HG03575 (cell line): ENCODE results near the gene SLC66A2.
"Not testable (repeated sequence)": the region's sequence is repeated elsewhere in the genome, so short reads cannot be mapped to it uniquely, and the experiment has no call there.

ENCODE experiments used
- ATAC-seq: cut with Tn5 transposase; IDR thresholded peaks from one replicate; pipeline ENCODE4 v1.9.1; 2021; ENCODE audit not compliant: unreplicated experiment, insufficient number of reproducible peaks, low FRiP score; ENCODE audit errors: extremely low read depth

The SLC66A2 gene

GRCh38 chr18:79897940-79898625, 53.4 kb downstream of the SLC66A2 start:
- ATAC-seq = no peak

- ATAC-seq = no peak
These were observed 54.7 kb downstream of the SLC66A2 start for GRCh38 chr18:79896738-79897137.

GRCh38 chr18:79890674-79891073, 60.8 kb downstream of the SLC66A2 start:
- no peak for ATAC-seq

- no peak for ATAC-seq
These were observed 61.9 kb downstream of the SLC66A2 start for GRCh38 chr18:79889569-79889968.

GRCh38 chr18:79888016-79888415, 63.4 kb downstream of the SLC66A2 start:
- no peak for ATAC-seq

- no peak for ATAC-seq
These were observed 64.1 kb downstream of the SLC66A2 start for GRCh38 chr18:79887181-79888000.

- ATAC-seq = no peak
These were observed 66.3 kb downstream of the SLC66A2 start for GRCh38 chr18:79884963-79885728.

GRCh38 chr18:79884294-79884962, 67.0 kb downstream of the SLC66A2 start:
- ATAC-seq = no peak

- no peak for ATAC-seq
These were observed 67.8 kb downstream of the SLC66A2 start for GRCh38 chr18:79883461-79884293.

- ATAC-seq = no peak
These were observed 68.8 kb downstream of the SLC66A2 start for GRCh38 chr18:79882522-79883241.

- no peak for ATAC-seq
These were observed 69.8 kb downstream of the SLC66A2 start for GRCh38 chr18:79881695-79882094.

- ATAC-seq = no peak
These were observed 71.9 kb downstream of the SLC66A2 start for GRCh38 chr18:79879566-79879965.

GRCh38 chr18:79878741-79879378, 72.6 kb downstream of the SLC66A2 start:
- no peak for ATAC-seq

- not testable (repeated sequence) for ATAC-seq
These were observed 73.2 kb downstream of the SLC66A2 start for GRCh38 chr18:79878246-79878645.

- ATAC-seq = no peak
These were observed 74.0 kb downstream of the SLC66A2 start for GRCh38 chr18:79877163-79878091.

- ATAC-seq = no peak
These were observed 75.0 kb downstream of the SLC66A2 start for GRCh38 chr18:79876497-79876896.
